PC-9 (cell line): Measurements from ENCODE around the gene PICK1. TPM values are rescaled to one million over a fixed set of nuclear protein-coding genes. Genes with fewer than 3 reads are reported as not detected.

Experiments
- BruUV-seq: library from RNA; stranded (reverse); fragments of 400-500 nt; replicated peaks from 2 replicates; lab custom pipeline; 2021; lab: Mats Ljungman, UMichigan
- CTCF ChIA-PET: fragments of 300-600 bp; sonication (Branson Sonifier 250); formaldehyde crosslinking; loops from one replicate; lab custom pipeline; 2022; ENCODE audit warnings: antibody characterized with exemption; lab: Charles Lee
- POLR2A ChIA-PET: fragments of 300-600 bp; sonication (Branson Sonifier 250); formaldehyde crosslinking; loops from one replicate; lab custom pipeline; 2022; ENCODE audit warnings: antibody characterized with exemption; ENCODE audit not compliant: unreplicated experiment; lab: Charles Lee
- DNase-seq, 2 experiments: peaks; one replicate each; pipeline versions ENCODE4 v3.0.0 to v3.0.0-alpha.2; 2015 to 2022; ENCODE audit warnings: mixed read lengths in 1 of 2
- H2AFZ ChIP-seq: fragments of 200-600 bp; sonication (generic); 2 replicates; pipeline ENCODE4 v1.8.1; 2017; ENCODE audit warnings: antibody characterized with exemption
- H3F3A ChIP-seq: fragments of 200-600 bp; sonication (generic); 2 replicates; pipeline ENCODE4 v1.8.1; 2017; ENCODE audit warnings: antibody characterized with exemption, mild to moderate bottlenecking, low read depth; ENCODE audit not compliant: insufficient read depth
- H3K27ac ChIP-seq: fragments of 200-600 bp; sonication (generic); 2 replicates; pipeline ENCODE4 v1.6.1; 2016; ENCODE audit warnings: mixed run types
- H3K27me3 ChIP-seq: fragments of 200-600 bp; sonication (generic); 2 replicates; pipeline ENCODE4 v1.6.1; 2016; ENCODE audit warnings: low read depth, mixed run types; ENCODE audit not compliant: insufficient read depth
- H3K36me3 ChIP-seq: fragments of 200-600 bp; sonication (generic); 2 replicates; pipeline ENCODE4 v1.6.1; 2016; ENCODE audit warnings: low read depth, mixed run types
- H3K4me1 ChIP-seq: fragments of 200-600 bp; sonication (generic); replicated peaks from 2 replicates; pipeline ENCODE4 v1.6.1; 2016; ENCODE audit warnings: mixed run types; ENCODE audit not compliant: insufficient read depth
- H3K4me2 ChIP-seq: fragments of 200-600 bp; sonication (generic); 2 replicates; pipeline ENCODE4 v1.6.1; 2017; ENCODE audit warnings: mixed run types
- H3K4me3 ChIP-seq: fragments of 200-600 bp; sonication (generic); 2 replicates; pipeline ENCODE4 v1.6.1; 2016; ENCODE audit warnings: mixed run types
- H3K79me2 ChIP-seq: fragments of 200-600 bp; sonication (generic); 2 replicates; pipeline ENCODE4 v1.6.1; 2017; ENCODE audit warnings: low read depth, mixed run types
- H3K9me2 ChIP-seq: fragments of 200-600 bp; sonication (generic); 2 replicates; pipeline ENCODE4 v1.8.1; 2017; ENCODE audit warnings: mild to moderate bottlenecking; ENCODE audit not compliant: insufficient read depth
- H3K9me3 ChIP-seq: fragments of 200-600 bp; sonication (generic); 2 replicates; pipeline ENCODE4 v1.8.1; 2016; ENCODE audit warnings: low read depth; ENCODE audit not compliant: insufficient read depth
- H4K20me1 ChIP-seq: fragments of 200-600 bp; sonication (generic); 2 replicates; pipeline ENCODE4 v1.8.1; 2017; ENCODE audit not compliant: insufficient read depth
- EZH2 ChIP-seq: fragments of 200-600 bp; sonication (generic); IDR thresholded peaks from 2 replicates; pipeline ENCODE4 v1.8.0; 2017; ENCODE audit warnings: antibody characterized with exemption, low read depth
- intact Hi-C: fragments of 100-400 bp; cut with micrococcal nuclease; formaldehyde crosslinking; loops from one replicate; pipeline ENCODE4 v1.10.0; 2022; ENCODE audit not compliant: unreplicated experiment
- total RNA-seq: library from RNA; stranded (reverse); gene quantifications from 2 replicates; pipeline ENCODE4 v1.2.3, GENCODE V29; 2021
- TF ChIP-seq, protein P1 (sequence below): fragments of 200-600 bp; sonication (generic); conservative IDR thresholded peaks from 2 replicates; pipeline ENCODE4 v1.6.1; 2017; ENCODE audit warnings: mixed run types, antibody characterized with exemption, mild to moderate bottlenecking, moderate library complexity

Gene PICK1
- total RNA-seq, 1 experiment from 2014 or later, result 55.9 TPM

DNA sequence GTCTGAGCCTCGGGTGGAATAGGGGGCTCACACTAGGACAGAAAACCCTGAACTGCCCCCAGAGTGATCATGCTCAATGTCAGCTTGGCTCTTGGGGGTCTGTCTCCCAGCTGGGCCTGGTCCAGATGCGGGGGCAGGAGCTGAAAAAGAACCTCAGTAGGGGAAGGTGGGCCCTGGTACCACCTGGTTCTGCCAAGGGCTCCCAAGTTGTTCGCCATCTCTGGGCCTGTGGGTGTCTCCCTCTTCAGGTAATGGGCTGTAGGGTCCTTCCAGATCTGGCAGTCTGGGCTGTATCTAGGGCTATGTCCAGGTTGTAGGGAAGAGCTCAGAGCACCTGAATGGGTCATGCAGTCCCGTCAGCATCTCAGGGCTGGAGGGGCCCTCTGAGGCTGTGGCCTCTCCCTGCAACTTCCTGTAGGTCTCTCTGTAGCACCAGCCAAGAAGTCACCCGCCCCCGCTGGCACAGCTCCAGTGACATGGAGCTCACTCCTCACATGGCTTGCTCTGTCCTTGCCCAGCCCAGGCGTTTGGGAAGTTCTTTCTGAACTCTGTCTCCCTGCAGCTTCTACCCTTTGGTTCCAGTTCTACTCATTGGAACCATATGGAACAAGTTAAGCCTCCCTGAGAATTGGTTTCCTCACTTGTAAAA, 39.8 kb upstream of the PICK1 start:
- Histone ChIP-seq H3K4me1 (no peaks in the 10 kb centered on the region), H3K9me2 (no peaks in the 10 kb centered on the region), H3F3A (no peaks in the 10 kb centered on the region), H3K4me2 (no peak overlapping the region), H2AFZ (no peak overlapping the region), H3K4me3 (no peak overlapping the region), H3K9me3 (no peaks in the 10 kb centered on the region; the same call in 1 of the 2 replicates), H3K79me2 (no peaks in the 10 kb centered on the region), H3K27ac (no peak overlapping the region), H3K36me3 (no peaks in the 10 kb centered on the region), H4K20me1 (no peaks in the 10 kb centered on the region), H3K27me3 (no peaks in the 10 kb centered on the region)
- ChIA-PET CTCF (interaction anchor here (0.6 to 0.7 kb wide), 3 partner anchors 64 to 495 kb away, joined by 3 to 6 read pairs (median 5); partner anchors contain the start of genes C22orf23 and POLR2F), POLR2A (interaction anchor here (0.6 kb wide), 2 partner anchors 25 to 1489 kb away, joined by 3 to 7 read pairs; no protein-coding TSS in a partner anchor)
- DNase-seq, result peak in 1 of 2 experiments; percentile 53
- intact Hi-C loops, result no loop called here
- no peak for TF ChIP-seq EZH2
- TF ChIP-seq, protein P1, sequence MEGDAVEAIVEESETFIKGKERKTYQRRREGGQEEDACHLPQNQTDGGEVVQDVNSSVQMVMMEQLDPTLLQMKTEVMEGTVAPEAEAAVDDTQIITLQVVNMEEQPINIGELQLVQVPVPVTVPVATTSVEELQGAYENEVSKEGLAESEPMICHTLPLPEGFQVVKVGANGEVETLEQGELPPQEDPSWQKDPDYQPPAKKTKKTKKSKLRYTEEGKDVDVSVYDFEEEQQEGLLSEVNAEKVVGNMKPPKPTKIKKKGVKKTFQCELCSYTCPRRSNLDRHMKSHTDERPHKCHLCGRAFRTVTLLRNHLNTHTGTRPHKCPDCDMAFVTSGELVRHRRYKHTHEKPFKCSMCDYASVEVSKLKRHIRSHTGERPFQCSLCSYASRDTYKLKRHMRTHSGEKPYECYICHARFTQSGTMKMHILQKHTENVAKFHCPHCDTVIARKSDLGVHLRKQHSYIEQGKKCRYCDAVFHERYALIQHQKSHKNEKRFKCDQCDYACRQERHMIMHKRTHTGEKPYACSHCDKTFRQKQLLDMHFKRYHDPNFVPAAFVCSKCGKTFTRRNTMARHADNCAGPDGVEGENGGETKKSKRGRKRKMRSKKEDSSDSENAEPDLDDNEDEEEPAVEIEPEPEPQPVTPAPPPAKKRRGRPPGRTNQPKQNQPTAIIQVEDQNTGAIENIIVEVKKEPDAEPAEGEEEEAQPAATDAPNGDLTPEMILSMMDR, result no peak
- no TSS peak for BruUV-seq

DNA sequence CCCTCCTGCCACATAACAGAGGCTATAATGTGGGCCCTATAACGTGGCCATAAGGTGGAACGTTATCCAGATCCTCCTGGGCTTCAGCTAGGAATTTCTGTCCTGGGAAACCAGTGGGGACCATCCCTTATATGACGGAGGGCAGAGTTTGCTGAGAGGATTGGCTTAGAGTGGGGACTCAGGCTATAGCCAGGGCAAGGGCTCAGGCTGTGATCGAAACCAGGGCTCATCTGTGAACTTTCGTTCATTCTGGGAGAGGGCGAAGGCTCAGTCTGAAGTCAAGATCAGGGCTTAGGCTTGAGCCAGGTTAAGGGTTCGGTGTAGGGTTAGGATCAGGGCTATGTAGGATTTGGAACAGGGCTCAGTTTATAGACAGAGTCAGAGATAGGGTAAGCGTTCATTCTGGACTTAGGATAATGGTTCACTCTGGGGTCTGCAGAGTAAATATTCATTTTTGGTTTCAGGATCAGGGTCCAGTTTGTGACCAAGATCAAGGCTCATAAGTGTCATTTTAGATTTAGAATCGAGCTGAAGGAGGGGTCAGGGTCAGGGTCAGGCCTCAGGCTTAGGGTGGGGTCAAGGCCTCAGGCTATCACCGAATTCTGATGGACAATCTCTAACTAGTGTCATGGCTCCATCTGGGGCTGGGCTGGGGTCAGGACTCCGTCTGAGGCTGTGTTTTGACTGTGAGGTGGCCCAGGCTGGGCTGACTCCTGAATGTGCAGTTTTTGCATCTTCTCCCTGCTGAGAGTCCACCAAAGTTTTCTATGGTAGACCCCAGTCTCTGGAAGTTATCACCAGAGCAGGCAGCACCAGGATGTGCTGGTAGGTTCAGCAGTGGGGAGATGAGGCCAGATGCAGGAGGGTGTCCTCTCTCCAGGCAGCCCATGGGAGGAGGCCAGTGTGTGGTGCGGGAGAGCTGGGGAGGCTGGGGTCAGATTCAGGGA, 39.0 kb upstream of the PICK1 start:
- Histone ChIP-seq H3K27ac (no peak overlapping the region), H3F3A (no peaks in the 10 kb centered on the region), H4K20me1 (no peaks in the 10 kb centered on the region), H3K4me1 (no peaks in the 10 kb centered on the region), H3K9me2 (no peaks in the 10 kb centered on the region), H3K9me3 (no peaks in the 10 kb centered on the region; the same call in 1 of the 2 replicates), H2AFZ (no peak overlapping the region), H3K4me3 (no peak overlapping the region), H3K79me2 (no peaks in the 10 kb centered on the region), H3K36me3 (no peaks in the 10 kb centered on the region), H3K4me2 (no peak overlapping the region), H3K27me3 (no peaks in the 10 kb centered on the region)
- ChIA-PET POLR2A (interaction anchor here (0.6 kb wide), 1 partner anchor 25 kb away, joined by 3 read pairs; no protein-coding TSS in a partner anchor), CTCF (interaction anchor here (0.7 kb wide), 1 partner anchor 175 kb away, joined by 3 read pairs; no protein-coding TSS in a partner anchor)
- intact Hi-C loops, result no loop called here
- TF ChIP-seq, protein P1, result no peak
- TF ChIP-seq EZH2, result no peak
- BruUV-seq, result no TSS peak
- no peak for DNase-seq
